Measurements from ENCODE around the gene EVA1B. TPM values are rescaled to one million over a fixed set of nuclear protein-coding genes. Genes with fewer than 3 reads are reported as not detected.

Gene EVA1B
- total and polyA plus RNA-seq, 2 donors from 2014 or later: 31.8 to 91.8 TPM

DNA sequence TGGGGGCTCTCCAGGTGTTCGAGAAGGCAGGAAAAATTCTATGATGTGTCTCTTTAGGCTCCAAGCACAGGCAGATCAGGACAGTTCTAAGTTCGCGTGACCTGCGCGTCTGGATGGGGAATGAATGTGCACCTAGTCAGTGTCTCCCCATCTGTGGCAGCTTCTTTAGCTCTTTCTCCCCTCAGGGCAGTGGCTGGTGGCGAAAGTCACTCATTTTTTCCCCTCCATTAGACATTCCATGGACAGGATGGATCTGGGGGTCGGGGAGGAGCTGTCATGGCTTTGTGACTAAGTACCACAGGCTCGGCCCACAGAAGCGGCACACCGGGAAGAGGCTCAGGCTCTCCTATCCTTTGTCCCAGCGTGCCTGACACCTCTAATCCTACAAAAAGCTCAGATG, 31.0 kb upstream of the EVA1B start:
- Histone ChIP-seq H3K9me3 (ENCODE audit: control insufficient read depth in 2 of 3, insufficient read depth in 1 of 3, low read length in 3 of 3) (no peaks in the 10 kb centered on the region), H3K4me1 (ENCODE audit: control insufficient read depth in 2 of 3, insufficient read depth in 2 of 3, low read depth in 1 of 3, low read length in 3 of 3) (peaks cover 5 to 20% (median 10%) of the 10 kb centered on the region in 3 donors), H3K27me3 (ENCODE audit: control insufficient read depth, insufficient read depth, low read length) (no peaks in the 10 kb centered on the region), H3K9ac (ENCODE audit: low read length in 3 of 3) (no peak overlapping the region), H3K27ac (ENCODE audit: low read depth in 2 of 2, low read length in 2 of 2) (no peak overlapping the region), H3K36me3 (ENCODE audit: control insufficient read depth in 2 of 3, insufficient read depth in 3 of 3, low read length in 3 of 3) (peaks cover 0 to 45% (median 26%) of the 10 kb centered on the region in 3 donors), H3K4me3 (ENCODE audit: low read length in 3 of 3) (no peak overlapping the region)
- intact Hi-C loops (cut with DNase I): no loop called here
- FAIRE-seq: no peak
- TF ChIP-seq, protein P1, sequence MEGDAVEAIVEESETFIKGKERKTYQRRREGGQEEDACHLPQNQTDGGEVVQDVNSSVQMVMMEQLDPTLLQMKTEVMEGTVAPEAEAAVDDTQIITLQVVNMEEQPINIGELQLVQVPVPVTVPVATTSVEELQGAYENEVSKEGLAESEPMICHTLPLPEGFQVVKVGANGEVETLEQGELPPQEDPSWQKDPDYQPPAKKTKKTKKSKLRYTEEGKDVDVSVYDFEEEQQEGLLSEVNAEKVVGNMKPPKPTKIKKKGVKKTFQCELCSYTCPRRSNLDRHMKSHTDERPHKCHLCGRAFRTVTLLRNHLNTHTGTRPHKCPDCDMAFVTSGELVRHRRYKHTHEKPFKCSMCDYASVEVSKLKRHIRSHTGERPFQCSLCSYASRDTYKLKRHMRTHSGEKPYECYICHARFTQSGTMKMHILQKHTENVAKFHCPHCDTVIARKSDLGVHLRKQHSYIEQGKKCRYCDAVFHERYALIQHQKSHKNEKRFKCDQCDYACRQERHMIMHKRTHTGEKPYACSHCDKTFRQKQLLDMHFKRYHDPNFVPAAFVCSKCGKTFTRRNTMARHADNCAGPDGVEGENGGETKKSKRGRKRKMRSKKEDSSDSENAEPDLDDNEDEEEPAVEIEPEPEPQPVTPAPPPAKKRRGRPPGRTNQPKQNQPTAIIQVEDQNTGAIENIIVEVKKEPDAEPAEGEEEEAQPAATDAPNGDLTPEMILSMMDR (IDR thresholded peaks at IDR 0.05; ENCODE audit: borderline replicate concordance, extremely low read depth, insufficient read depth): no peak
- DNase-seq: peak in 1 of 5 donors; percentile 22

DNA sequence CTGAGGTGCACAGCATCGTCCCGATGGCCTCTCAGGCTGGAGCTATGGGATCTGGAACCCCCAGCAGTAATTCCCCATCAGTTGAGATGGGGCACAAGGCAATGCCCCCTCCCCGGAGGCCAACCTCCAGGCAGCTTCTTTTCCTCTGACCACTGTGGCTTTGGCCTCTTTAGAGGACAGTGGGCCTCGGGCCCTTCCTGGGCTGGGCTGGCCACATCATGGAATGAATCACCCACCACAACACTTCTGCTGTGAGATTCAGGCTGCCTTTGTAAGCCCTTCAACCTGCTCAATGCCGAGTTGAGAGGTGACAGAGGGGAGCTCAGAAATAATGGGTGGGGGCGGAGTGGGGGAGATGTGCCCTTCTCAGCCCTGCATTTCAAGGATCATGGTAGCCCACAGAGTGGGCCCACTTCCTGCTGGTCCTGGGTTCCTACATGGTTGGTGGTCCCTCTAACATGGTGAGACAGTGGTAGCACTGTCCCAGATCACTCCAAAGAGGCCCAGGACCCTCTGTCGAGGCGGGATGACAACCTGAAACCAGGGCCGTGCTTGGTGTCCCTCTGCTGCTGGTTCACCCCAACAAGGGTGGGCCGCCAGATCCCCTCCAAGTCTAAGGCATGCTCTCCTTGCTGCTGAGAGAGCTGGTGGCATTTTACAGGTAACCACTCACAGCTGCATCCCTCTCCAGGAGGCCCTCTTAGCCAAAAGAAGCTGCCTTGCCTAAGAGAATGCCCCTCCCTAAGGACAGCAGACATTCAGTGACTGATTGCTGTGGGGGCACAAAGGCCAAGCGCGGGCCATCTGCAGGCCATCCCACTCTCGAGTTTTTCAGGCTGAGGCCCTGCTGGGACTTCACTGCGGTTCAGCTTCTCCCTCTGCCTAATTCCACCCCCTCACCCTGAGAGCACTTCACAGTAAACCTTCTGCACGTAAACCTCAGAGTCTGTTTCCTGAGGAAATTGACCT, 29.7 kb upstream of the EVA1B start:
- Histone ChIP-seq H3K4me3 (ENCODE audit: low read length in 3 of 3) (no peak overlapping the region), H3K27ac (ENCODE audit: low read depth in 2 of 2, low read length in 2 of 2) (no peak overlapping the region), H3K9me3 (ENCODE audit: control insufficient read depth in 2 of 3, insufficient read depth in 1 of 3, low read length in 3 of 3) (no peaks in the 10 kb centered on the region), H3K4me1 (ENCODE audit: control insufficient read depth in 2 of 3, insufficient read depth in 2 of 3, low read depth in 1 of 3, low read length in 3 of 3) (peaks cover 5 to 23% (median 10%) of the 10 kb centered on the region in 3 donors), H3K9ac (ENCODE audit: low read length in 3 of 3) (no peak overlapping the region), H3K36me3 (ENCODE audit: control insufficient read depth in 2 of 3, insufficient read depth in 3 of 3, low read length in 3 of 3) (peaks cover 2 to 47% (median 26%) of the 10 kb centered on the region in 3 donors), H3K27me3 (ENCODE audit: control insufficient read depth, insufficient read depth, low read length) (no peaks in the 10 kb centered on the region)
- FAIRE-seq: no peak
- peak in 1 of 5 donors; percentile 51 for DNase-seq
- intact Hi-C loops (cut with DNase I): no loop called here
- TF ChIP-seq, protein P1 (IDR thresholded peaks at IDR 0.05; ENCODE audit: borderline replicate concordance, extremely low read depth, insufficient read depth): no peak

DNA sequence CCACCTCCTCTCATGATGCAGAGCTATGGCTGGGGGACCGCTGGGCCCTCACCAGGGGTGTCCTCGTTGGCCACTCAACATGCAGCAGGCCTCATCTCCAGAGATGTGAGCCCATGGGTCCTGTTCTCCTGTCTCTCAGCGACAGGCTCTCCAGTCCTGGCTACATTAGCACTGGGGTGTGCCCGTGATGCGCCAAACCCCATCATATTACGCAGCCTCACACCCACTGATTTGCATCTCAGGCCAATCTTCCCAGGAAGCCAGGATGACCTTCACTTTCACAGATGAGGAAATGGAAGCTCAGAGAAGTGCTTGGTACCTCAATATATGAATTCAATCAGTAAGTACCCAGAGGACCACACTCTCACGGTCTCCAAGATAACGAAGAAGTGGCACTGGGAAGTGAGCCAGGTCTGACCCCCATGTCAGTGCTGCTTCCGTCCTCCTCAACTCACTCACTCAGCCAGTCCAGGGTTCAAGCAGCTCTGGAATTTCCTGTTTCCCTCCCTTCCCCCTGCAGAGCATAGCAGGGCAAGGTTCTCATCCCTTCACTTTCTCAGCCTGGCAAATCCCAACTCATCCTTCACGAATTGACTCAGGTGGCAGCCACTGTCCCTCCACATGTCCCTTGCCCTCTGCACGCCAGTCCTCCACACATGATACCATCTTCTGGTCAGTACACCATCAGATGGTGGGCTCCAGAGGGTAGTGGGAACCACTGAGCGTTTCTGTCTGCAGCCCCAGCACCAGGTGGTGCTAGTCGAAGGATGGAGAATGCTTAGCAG, 28.9 kb upstream of the EVA1B start:
- Histone ChIP-seq H3K4me3 (ENCODE audit: low read length in 3 of 3) (no peak overlapping the region), H3K9ac (ENCODE audit: low read length in 3 of 3) (no peak overlapping the region), H3K4me1 (ENCODE audit: control insufficient read depth in 2 of 3, insufficient read depth in 2 of 3, low read depth in 1 of 3, low read length in 3 of 3) (peaks cover 5 to 23% (median 10%) of the 10 kb centered on the region in 3 donors), H3K27me3 (ENCODE audit: control insufficient read depth, insufficient read depth, low read length) (no peaks in the 10 kb centered on the region), H3K9me3 (ENCODE audit: control insufficient read depth in 2 of 3, insufficient read depth in 1 of 3, low read length in 3 of 3) (no peaks in the 10 kb centered on the region), H3K36me3 (ENCODE audit: control insufficient read depth in 2 of 3, insufficient read depth in 3 of 3, low read length in 3 of 3) (peaks cover 2 to 45% (median 30%) of the 10 kb centered on the region in 3 donors), H3K27ac (ENCODE audit: low read depth in 2 of 2, low read length in 2 of 2) (no peak overlapping the region)
- DNase-seq (peak in 1 of 5 donors; percentile 51), FAIRE-seq (no peak)
- TF ChIP-seq, protein P1 (IDR thresholded peaks at IDR 0.05; ENCODE audit: borderline replicate concordance, extremely low read depth, insufficient read depth): no peak
- intact Hi-C loops (cut with DNase I): no loop called here

Data from kidney (tissue), 14 donors.